Endothelial cell of umbilical vein (primary cell): ENCODE results near the gene ATP8B3. TPM values are rescaled to one million over a fixed set of nuclear protein-coding genes. Genes with fewer than 3 reads are reported as not detected.

Source experiments
- BruUV-seq: library from RNA; stranded (reverse); fragments of 400-500 nt; replicated peaks from 2 replicates; lab custom pipeline; 2021; lab: Mats Ljungman, UMichigan
- CTCF ChIA-PET: fragments of 300-600, 350-600 bp; sonication (Branson Sonifier 250); formaldehyde crosslinking; loops from one replicate; lab custom pipeline; 2021; ENCODE audit warnings: antibody characterized with exemption, inconsistent platforms; lab: Charles Lee
- POLR2A ChIA-PET: fragments of 300-600, 350-600 bp; sonication (Branson Sonifier 250); formaldehyde crosslinking; loops from one replicate; lab custom pipeline; 2021; ENCODE audit warnings: antibody characterized with exemption, inconsistent platforms; lab: Charles Lee
- DNase-seq: peaks from one replicate; pipeline ENCODE4 v3.0.0-alpha.2; 2011; ENCODE audit warnings: low read depth, low spot score
- FAIRE-seq: peaks from 2 replicates; lab custom pipeline; 2011; peaks lifted over from hg19 to GRCh38; lab: Jason Lieb, UNC
- H2AFZ ChIP-seq: 2 replicates; pipeline ENCODE4 v1.6.0; 2012; ENCODE audit warnings: low read depth, low read length, control low read depth, inconsistent platforms
- H3K27ac ChIP-seq: 2 replicates; pipeline ENCODE4 v1.5.1; 2011; ENCODE audit warnings: low read depth, mild to moderate bottlenecking, control low read depth, low read length, moderate library complexity; ENCODE audit not compliant: insufficient read depth
- H3K27me3 ChIP-seq, 2 experiments: 2 replicates each; pipeline versions ENCODE4 v1.6.0 to v1.6.1; 2011; ENCODE audit warnings: low read length in 2 of 2, mixed read lengths in 1 of 2; ENCODE audit not compliant: control insufficient read depth in 2 of 2, insufficient read depth in 2 of 2
- H3K36me3 ChIP-seq, 2 experiments: 2 replicates in 1 of 2; 3 replicates in 1 of 2; pipeline ENCODE4 v1.5.1; 2011; ENCODE audit warnings: low read length in 2 of 2, mild to moderate bottlenecking in 1 of 2, moderate library complexity in 1 of 2; ENCODE audit not compliant: control insufficient read depth in 2 of 2, insufficient read depth in 2 of 2; ENCODE audit errors: extremely low read depth in 1 of 2
- H3K4me1 ChIP-seq: 3 replicates; pipeline ENCODE4 v1.5.1; 2011; ENCODE audit warnings: mild to moderate bottlenecking, low read length; ENCODE audit not compliant: control insufficient read depth, insufficient read depth; ENCODE audit errors: extremely low read depth
- H3K4me2 ChIP-seq: 2 replicates; pipeline ENCODE4 v1.6.1; 2011; ENCODE audit warnings: low read length, control low read depth, mixed read lengths; ENCODE audit not compliant: insufficient read depth
- H3K4me3 ChIP-seq, 3 experiments: fragments of 200-600 bp in 1 of 3; sonication (generic), shearing (Covaris generic) in 1 of 3; replicated peaks in 1 of 3; 2 replicates each; pipeline ENCODE4 v1.5.1; 2011 to 2016; ENCODE audit warnings: control low read depth in 3 of 3, low read length in 3 of 3, mild to moderate bottlenecking in 2 of 3, inconsistent platforms in 1 of 3, low read depth in 1 of 3, moderate library complexity in 1 of 3; ENCODE audit not compliant: insufficient read depth in 1 of 3
- H3K79me2 ChIP-seq: 2 replicates; pipeline ENCODE4 v1.6.0; 2012; ENCODE audit warnings: low read length, inconsistent platforms; ENCODE audit not compliant: control insufficient read depth, insufficient read depth
- H3K9ac ChIP-seq: replicated peaks from 2 replicates; pipeline ENCODE3; 2011; ENCODE audit warnings: low read length, control low read depth; ENCODE audit not compliant: insufficient read depth; ENCODE audit errors: extremely low read depth
- H3K9me1 ChIP-seq: replicated peaks from 3 replicates; pipeline ENCODE4 v1.6.0; 2011; ENCODE audit warnings: mild to moderate bottlenecking, low read length; ENCODE audit not compliant: control insufficient read depth, insufficient read depth; ENCODE audit errors: extremely low read depth
- H3K9me3 ChIP-seq: replicated peaks from 2 replicates; pipeline ENCODE4 v1.5.1; 2012; ENCODE audit warnings: low read length, inconsistent platforms; ENCODE audit not compliant: control insufficient read depth, insufficient read depth
- H4K20me1 ChIP-seq: replicated peaks from 2 replicates; pipeline ENCODE3; 2011; ENCODE audit warnings: mild to moderate bottlenecking, low read length; ENCODE audit not compliant: control insufficient read depth, insufficient read depth; ENCODE audit errors: extremely low read depth
- CTCF ChIP-seq, 2 donors: IDR thresholded peaks; 1 replicate in 1 of 2; 2 replicates in 1 of 2; pipeline ENCODE4 v1.5.1; 2011; ENCODE audit warnings: low read length in 2 of 2, mild to moderate bottlenecking in 2 of 2, moderate library complexity in 2 of 2, control low read depth in 1 of 2, inconsistent platforms in 1 of 2, low read depth in 1 of 2; ENCODE audit not compliant: insufficient read depth in 1 of 2; ENCODE audit errors: extremely low read depth in 1 of 2
- EZH2 ChIP-seq: IDR thresholded peaks from 2 replicates; pipeline ENCODE4 v1.6.1; 2012; ENCODE audit warnings: borderline replicate concordance, low read depth, mild to moderate bottlenecking, moderate library complexity, low read length, inconsistent platforms; ENCODE audit not compliant: severe bottlenecking
- FOS ChIP-seq: IDR thresholded peaks from 2 replicates; pipeline ENCODE4 v1.6.1; 2011; ENCODE audit warnings: mild to moderate bottlenecking, low read length, moderate library complexity, borderline replicate concordance; ENCODE audit not compliant: insufficient read depth
- GATA2 ChIP-seq: IDR thresholded peaks from 2 replicates; pipeline ENCODE4 v1.7.0; 2011; ENCODE audit warnings: low read depth, mild to moderate bottlenecking, moderate library complexity, mixed read lengths, low read length; ENCODE audit not compliant: insufficient read length, insufficient read depth
- JUN ChIP-seq: IDR thresholded peaks from 2 replicates; pipeline ENCODE4 v1.6.1; 2011; ENCODE audit warnings: borderline replicate concordance, low read depth; ENCODE audit not compliant: insufficient read length, insufficient read depth
- MYC ChIP-seq: IDR thresholded peaks from one replicate; pipeline ENCODE4 v1.6.1; 2011; ENCODE audit warnings: mild to moderate bottlenecking, low read depth, low read length
- POLR2A ChIP-seq: IDR thresholded peaks from 2 replicates; pipeline ENCODE4 v1.6.1; 2012; ENCODE audit warnings: low read depth, mild to moderate bottlenecking, control low read depth, low read length
- POLR2AphosphoS5 ChIP-seq: IDR thresholded peaks from 2 replicates; pipeline ENCODE4 v1.6.1; 2012; ENCODE audit warnings: low read depth, mild to moderate bottlenecking, control low read depth, low read length, moderate library complexity; ENCODE audit not compliant: insufficient read depth
- dilution Hi-C: fragments of 300-500 bp; cut with MboI; formaldehyde crosslinking; loops from one replicate; pipeline ENCODE4 v1.15.0; 2019; ENCODE audit warnings: low sequenced_read_pairs; ENCODE audit not compliant: extremely low pct_ligation_motif_present
- intact Hi-C: fragments of 100-400 bp; cut with micrococcal nuclease; formaldehyde crosslinking; loops from one replicate; pipeline ENCODE4 v1.10.0; 2022
- polyA plus RNA-seq, 4 experiments: library from polyadenylated mRNA; depleted of rRNA in 3 of 4; stranded (reverse) in 3 of 4; unstranded in 1 of 4; fragments of >200 nt; gene quantifications; 2 replicates each; pipeline versions ENCODE4 v1.2.1 to v1.2.3, GENCODE V29; 2011 to 2012; ENCODE audit warnings: missing spikeins in 1 of 4
- total RNA-seq: library from RNA; stranded (reverse); gene quantifications from 2 replicates; pipeline ENCODE4 v1.2.3, GENCODE V29; 2021
- TF ChIP-seq, protein P1 (sequence below): IDR thresholded peaks from 2 replicates; pipeline ENCODE4 v1.6.1; 2011; ENCODE audit not compliant: insufficient read depth, insufficient read length

The ATP8B3 gene
- total and polyA plus RNA-seq, 2 donors (not counting 3 experiments of a cell fraction or from before 2014, with no cell fraction given), result 1.1 to 7.3 TPM

DNA sequence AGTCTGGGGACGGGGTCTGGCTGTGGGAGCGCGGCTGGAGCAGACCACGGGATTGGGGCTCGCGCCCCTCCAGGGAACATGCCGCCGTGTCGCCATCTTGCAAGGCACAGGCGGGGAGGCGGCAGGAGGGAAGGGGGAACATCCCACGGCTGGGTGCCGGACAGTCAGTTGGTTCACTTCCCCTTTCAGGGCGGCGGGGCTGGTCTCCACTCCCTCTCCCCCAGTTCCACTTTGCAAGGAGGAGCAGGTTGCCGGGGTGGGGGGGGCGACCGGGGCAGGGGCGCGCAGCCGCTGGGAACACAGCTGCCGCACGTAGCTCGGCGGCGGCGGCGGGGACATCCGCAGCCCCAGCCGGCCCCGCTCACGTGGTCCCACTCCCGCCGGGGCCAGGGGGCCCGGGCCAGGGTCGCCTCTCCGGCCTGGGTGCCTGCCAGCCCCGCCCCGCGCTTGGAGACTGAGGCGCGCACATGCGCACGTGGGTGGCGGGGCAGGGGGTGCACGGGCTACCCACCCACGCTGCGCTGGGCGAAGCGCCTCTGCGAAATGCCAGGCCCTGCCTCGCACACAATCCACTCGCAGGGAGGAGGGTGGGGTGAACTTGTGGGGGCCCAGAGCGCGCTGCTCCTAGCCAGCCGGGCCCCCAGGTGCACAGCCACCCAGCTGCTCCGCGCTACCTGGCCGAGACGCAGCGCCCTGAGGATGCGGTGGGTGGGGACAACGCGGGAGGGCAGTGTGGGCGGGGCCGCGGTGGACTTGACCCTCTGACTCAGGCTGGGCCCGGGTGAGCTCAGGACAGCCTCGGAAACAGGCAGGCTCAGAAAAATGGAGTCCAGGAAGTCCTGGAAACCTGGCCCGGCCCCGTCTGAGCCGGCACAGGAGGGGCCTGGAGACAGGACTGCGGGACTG, 44.9 kb upstream of the ATP8B3 start:
- ChIA-PET CTCF (interaction anchor here (0.5 to 2.1 kb wide), 4 partner anchors 8 to 65 kb away, joined by 3 to 14 read pairs (median 4); no protein-coding TSS in a partner anchor), POLR2A (interaction anchor here (0.6 kb wide), 1 partner anchor 1200 kb away, joined by 3 read pairs; no protein-coding TSS in a partner anchor)
- peaks cover 51% of the 10 kb centered on the region for H3K4me1 ChIP-seq
- H2AFZ ChIP-seq, result no peak overlapping the region
- H3K4me2 ChIP-seq, result peak overlapping the region; percentile 45
- H4K20me1 ChIP-seq, result no peaks in the 10 kb centered on the region
- peak overlapping the region; percentile 10 for H3K9ac ChIP-seq
- DNase-seq (peak; percentile 76), FAIRE-seq (peak; percentile 98)
- H3K27me3 ChIP-seq, result no peaks in the 10 kb centered on the region
- H3K36me3 ChIP-seq, result no peaks in the 10 kb centered on the region
- BruUV-seq, result no TSS peak
- H3K9me1 ChIP-seq, result no peaks in the 10 kb centered on the region
- intact Hi-C loops, result no loop called here
- peak overlapping the region in 2 of 3 experiments; percentile 8 to 17 for H3K4me3 ChIP-seq
- dilution Hi-C loops, result no loop called here
- H3K9me3 ChIP-seq, result no peaks in the 10 kb centered on the region
- peaks cover 83% of the 10 kb centered on the region for H3K79me2 ChIP-seq
- peak overlapping the region; percentile 52 for H3K27ac ChIP-seq
- TF ChIP-seq POLR2A (peak; percentile 17), JUN (no peak)

- H3K27ac ChIP-seq, result peak overlapping the region; percentile 30
- no TSS peak for BruUV-seq
- no peaks in the 10 kb centered on the region for H3K9me1 ChIP-seq
- no peaks in the 10 kb centered on the region for H3K36me3 ChIP-seq
- no peak for TF ChIP-seq CTCF (IDR thresholded peaks at IDR 0.05; ENCODE audit: extremely low read depth in 1 of 2, insufficient read depth in 1 of 2, low read depth in 1 of 2, low read length in 2 of 2)
- TF ChIP-seq MYC, result no peak
- no peak for TF ChIP-seq GATA2
- TF ChIP-seq EZH2, result no peak
- TF ChIP-seq JUN, result no peak
- TF ChIP-seq POLR2A, result no peak
- TF ChIP-seq, protein P1, sequence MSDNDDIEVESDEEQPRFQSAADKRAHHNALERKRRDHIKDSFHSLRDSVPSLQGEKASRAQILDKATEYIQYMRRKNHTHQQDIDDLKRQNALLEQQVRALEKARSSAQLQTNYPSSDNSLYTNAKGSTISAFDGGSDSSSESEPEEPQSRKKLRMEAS, result no peak
- no peak for TF ChIP-seq POLR2AphosphoS5
- no peak for TF ChIP-seq FOS
- H3K9me3 ChIP-seq, result no peaks in the 10 kb centered on the region
- peak overlapping the region in 1 of 3 experiments; percentile 11 for H3K4me3 ChIP-seq
- H3K4me1 ChIP-seq, result peaks cover 46% of the 10 kb centered on the region
- DNase-seq (no peak), FAIRE-seq (no peak)
- H2AFZ ChIP-seq, result no peak overlapping the region
- no peak overlapping the region for H3K9ac ChIP-seq
- dilution Hi-C loops (no loop called here), intact Hi-C loops (no loop called here)
- ChIA-PET POLR2A (interaction anchor here (0.6 kb wide), 1 partner anchor 1200 kb away, joined by 3 read pairs; no protein-coding TSS in a partner anchor), CTCF (interaction anchor here (2.1 kb wide), 1 partner anchor 18 kb away, joined by 14 read pairs; no protein-coding TSS in a partner anchor)
- peak overlapping the region; percentile 45 for H3K4me2 ChIP-seq
- peaks cover 77% of the 10 kb centered on the region for H3K79me2 ChIP-seq
- no peaks in the 10 kb centered on the region for H3K27me3 ChIP-seq
- H4K20me1 ChIP-seq, result no peaks in the 10 kb centered on the region
Measured at GRCh38 chr19:1856345-1856697, 44.2 kb upstream of the ATP8B3 start.
